Measurements from ENCODE around the gene TMEM132E.

Gene TMEM132E

GRCh38 chr17:34650051-34650750, 70.8 kb downstream of the TMEM132E start:
- TF ChIP-seq CSRNP3 (CRISPR knock-in tag; IDR thresholded peaks at IDR 0.05) (no peak), ZC3H10 (CRISPR knock-in tag; IDR thresholded peaks at IDR 0.05) (no peak), ARNTL (CRISPR knock-in tag; IDR thresholded peaks at IDR 0.05; ENCODE audit: borderline replicate concordance, low read depth) (no peak), TOX (CRISPR knock-in tag; IDR thresholded peaks at IDR 0.05; ENCODE audit: borderline replicate concordance) (no peak), PPARA (CRISPR knock-in tag; IDR thresholded peaks at IDR 0.05; ENCODE audit: borderline replicate concordance) (no peak), CREB5 (CRISPR knock-in tag; IDR thresholded peaks at IDR 0.05; ENCODE audit: low read depth) (no peak), TCF4 (CRISPR knock-in tag; IDR thresholded peaks at IDR 0.05; ENCODE audit: borderline replicate concordance) (no peak), ESRRG (CRISPR knock-in tag; IDR thresholded peaks at IDR 0.05) (no peak), ZNF565 (CRISPR knock-in tag; conservative IDR thresholded peaks at IDR 0.05; ENCODE audit: low read depth) (no peak), ZFP3 (CRISPR knock-in tag; IDR thresholded peaks at IDR 0.05) (no peak)
- TF ChIP-seq, protein P1, sequence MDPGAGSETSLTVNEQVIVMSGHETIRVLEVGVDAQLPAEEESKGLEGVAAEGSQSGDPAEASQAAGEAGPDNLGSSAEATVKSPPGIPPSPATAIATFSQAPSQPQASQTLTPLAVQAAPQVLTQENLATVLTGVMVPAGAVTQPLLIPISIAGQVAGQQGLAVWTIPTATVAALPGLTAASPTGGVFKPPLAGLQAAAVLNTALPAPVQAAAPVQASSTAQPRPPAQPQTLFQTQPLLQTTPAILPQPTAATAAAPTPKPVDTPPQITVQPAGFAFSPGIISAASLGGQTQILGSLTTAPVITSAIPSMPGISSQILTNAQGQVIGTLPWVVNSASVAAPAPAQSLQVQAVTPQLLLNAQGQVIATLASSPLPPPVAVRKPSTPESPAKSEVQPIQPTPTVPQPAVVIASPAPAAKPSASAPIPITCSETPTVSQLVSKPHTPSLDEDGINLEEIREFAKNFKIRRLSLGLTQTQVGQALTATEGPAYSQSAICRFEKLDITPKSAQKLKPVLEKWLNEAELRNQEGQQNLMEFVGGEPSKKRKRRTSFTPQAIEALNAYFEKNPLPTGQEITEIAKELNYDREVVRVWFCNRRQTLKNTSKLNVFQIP (CRISPR knock-in tag; IDR thresholded peaks at IDR 0.05; ENCODE audit: borderline replicate concordance, low read depth), result no peak
- no peak for ATAC-seq

DNA sequence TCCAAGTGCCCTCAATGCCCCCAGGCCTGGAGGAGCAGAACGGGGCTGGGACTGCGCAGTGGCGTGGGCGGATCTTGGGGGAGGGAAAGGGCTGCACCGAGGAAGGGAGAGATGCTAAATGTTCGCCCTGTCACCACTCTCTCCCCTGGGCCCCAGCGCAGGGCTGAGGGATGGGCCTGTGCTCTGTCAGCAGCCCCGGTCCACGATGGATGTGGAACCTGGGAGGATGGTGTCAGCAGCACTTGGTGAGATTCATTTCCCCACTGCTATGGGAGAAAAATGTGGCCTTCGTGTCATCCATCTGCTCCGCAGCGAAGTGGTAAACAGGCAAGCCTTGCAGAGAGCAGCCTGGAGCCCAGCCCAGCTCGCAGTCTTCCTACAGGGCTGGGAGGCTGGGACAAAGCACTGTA, 72.0 kb downstream of the TMEM132E start:
- ATAC-seq, result no peak
- TF ChIP-seq CSDC2 (CRISPR knock-in tag; IDR thresholded peaks at IDR 0.05) (no peak), CREB5 (CRISPR knock-in tag; IDR thresholded peaks at IDR 0.05; ENCODE audit: low read depth) (no peak), SNAI2 (CRISPR knock-in tag; IDR thresholded peaks at IDR 0.05) (no peak), ZFP30 (CRISPR knock-in tag; IDR thresholded peaks at IDR 0.05) (no peak), PATZ1 (CRISPR knock-in tag; IDR thresholded peaks at IDR 0.05; ENCODE audit: borderline replicate concordance) (no peak), ISL1 (CRISPR knock-in tag; IDR thresholded peaks at IDR 0.05) (no peak), ARNTL (CRISPR knock-in tag; IDR thresholded peaks at IDR 0.05; ENCODE audit: borderline replicate concordance, low read depth) (no peak), RARB (CRISPR knock-in tag; IDR thresholded peaks at IDR 0.05) (no peak), GLIS3 (CRISPR knock-in tag; IDR thresholded peaks at IDR 0.05) (no peak), ZNF565 (CRISPR knock-in tag; conservative IDR thresholded peaks at IDR 0.05; ENCODE audit: low read depth) (no peak), TOX (CRISPR knock-in tag; IDR thresholded peaks at IDR 0.05; ENCODE audit: borderline replicate concordance) (no peak), TCF4 (CRISPR knock-in tag; IDR thresholded peaks at IDR 0.05; ENCODE audit: borderline replicate concordance) (no peak), ZFP3 (CRISPR knock-in tag; IDR thresholded peaks at IDR 0.05) (no peak), PPARA (CRISPR knock-in tag; IDR thresholded peaks at IDR 0.05; ENCODE audit: borderline replicate concordance) (no peak)

DNA sequence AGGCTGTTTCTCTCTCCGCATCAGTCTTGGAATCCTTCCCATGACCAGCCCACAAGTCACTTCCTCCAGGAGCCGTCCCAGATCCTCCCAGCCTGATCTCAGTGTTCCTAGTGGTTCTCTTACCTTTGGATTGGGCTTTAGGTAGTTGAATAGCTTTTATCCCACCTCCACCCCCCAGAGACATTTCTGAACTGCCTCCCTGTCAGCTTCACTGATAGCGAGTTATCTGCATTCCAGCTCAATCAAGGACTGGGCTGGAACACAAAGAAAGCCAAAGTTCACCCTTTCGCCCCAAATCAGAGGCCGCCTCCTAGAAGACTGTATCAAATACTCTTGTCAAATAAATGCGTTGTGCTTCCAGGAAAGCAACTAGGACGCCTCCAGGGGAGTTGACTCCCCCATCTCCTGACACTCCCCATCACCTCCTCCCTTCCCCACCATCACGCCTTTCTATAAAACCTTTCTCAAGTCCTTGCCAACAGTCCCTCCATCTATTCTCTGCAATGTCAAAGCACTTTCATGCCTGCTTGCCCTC, 72.7 kb downstream of the TMEM132E start:
- TF ChIP-seq ISL1 (CRISPR knock-in tag; IDR thresholded peaks at IDR 0.05) (no peak), CREB5 (CRISPR knock-in tag; IDR thresholded peaks at IDR 0.05; ENCODE audit: low read depth) (no peak)
- ATAC-seq, result no peak

All from SK-N-SH treated with all-trans-retinoic acid at 6 μM for 48 hours (cell line).